ENCODE measurements around the gene CDH4.

CDH4 gene

GRCh38 chr20:61442075-61442670 is 190.1 kb downstream of the CDH4 start:
- Histone ChIP-seq H3K36me3 (no peaks in the 10 kb centered on the region), H3K4me3 (ENCODE audit: low read depth in 1 of 2, low read length in 1 of 2) (no peak overlapping the region), H3K4me1 (ENCODE audit: control insufficient read depth in 1 of 2, insufficient read depth in 1 of 2, low read depth in 1 of 2, low read length in 1 of 2) (no peaks in the 10 kb centered on the region), H3K9me3 (no peaks in the 10 kb centered on the region), H3K27ac (no peak overlapping the region), H3K27me3 (peaks cover 8% of the 10 kb centered on the region)
- TF ChIP-seq, protein P1, sequence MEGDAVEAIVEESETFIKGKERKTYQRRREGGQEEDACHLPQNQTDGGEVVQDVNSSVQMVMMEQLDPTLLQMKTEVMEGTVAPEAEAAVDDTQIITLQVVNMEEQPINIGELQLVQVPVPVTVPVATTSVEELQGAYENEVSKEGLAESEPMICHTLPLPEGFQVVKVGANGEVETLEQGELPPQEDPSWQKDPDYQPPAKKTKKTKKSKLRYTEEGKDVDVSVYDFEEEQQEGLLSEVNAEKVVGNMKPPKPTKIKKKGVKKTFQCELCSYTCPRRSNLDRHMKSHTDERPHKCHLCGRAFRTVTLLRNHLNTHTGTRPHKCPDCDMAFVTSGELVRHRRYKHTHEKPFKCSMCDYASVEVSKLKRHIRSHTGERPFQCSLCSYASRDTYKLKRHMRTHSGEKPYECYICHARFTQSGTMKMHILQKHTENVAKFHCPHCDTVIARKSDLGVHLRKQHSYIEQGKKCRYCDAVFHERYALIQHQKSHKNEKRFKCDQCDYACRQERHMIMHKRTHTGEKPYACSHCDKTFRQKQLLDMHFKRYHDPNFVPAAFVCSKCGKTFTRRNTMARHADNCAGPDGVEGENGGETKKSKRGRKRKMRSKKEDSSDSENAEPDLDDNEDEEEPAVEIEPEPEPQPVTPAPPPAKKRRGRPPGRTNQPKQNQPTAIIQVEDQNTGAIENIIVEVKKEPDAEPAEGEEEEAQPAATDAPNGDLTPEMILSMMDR (IDR thresholded peaks at IDR 0.05): no peak

DNA sequence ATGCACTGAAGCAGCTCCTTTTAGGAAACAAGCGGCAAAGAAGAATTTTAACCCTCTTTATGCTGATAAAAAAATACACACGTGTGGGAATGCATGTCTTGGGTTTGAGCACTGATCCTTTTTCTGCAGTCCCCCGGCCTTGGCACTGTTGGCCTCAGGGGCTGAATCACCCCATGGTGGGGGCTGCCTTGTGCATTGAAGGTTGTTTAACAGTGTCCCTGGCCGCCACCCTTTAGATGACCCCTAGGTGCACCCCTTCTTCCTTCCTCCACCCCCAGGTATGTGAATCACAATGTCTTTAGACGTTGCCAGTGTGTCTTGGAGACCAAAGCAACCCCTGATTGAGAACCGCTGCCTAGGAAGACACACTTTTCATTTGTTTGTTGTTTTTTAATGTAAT is 190.7 kb downstream of the CDH4 start:
- H3K9me3 ChIP-seq: no peaks in the 10 kb centered on the region
- TF ChIP-seq, protein P1 (IDR thresholded peaks at IDR 0.05): no peak
- no peak overlapping the region for H3K4me3 ChIP-seq (ENCODE audit: low read depth in 1 of 2, low read length in 1 of 2)
- H3K4me1 ChIP-seq (ENCODE audit: control insufficient read depth in 1 of 2, insufficient read depth in 1 of 2, low read depth in 1 of 2, low read length in 1 of 2): no peaks in the 10 kb centered on the region
- peaks cover 3% of the 10 kb centered on the region for H3K27me3 ChIP-seq
- no peak overlapping the region for H3K27ac ChIP-seq
- H3K36me3 ChIP-seq: no peaks in the 10 kb centered on the region

- no peak overlapping the region for H3K4me3 ChIP-seq (ENCODE audit: low read depth in 1 of 2, low read length in 1 of 2)
- no peaks in the 10 kb centered on the region for H3K27me3 ChIP-seq
- TF ChIP-seq, protein P1 (IDR thresholded peaks at IDR 0.05): no peak
These were observed 191.5 kb downstream of the CDH4 start for GRCh38 chr20:61443443-61444126.

GRCh38 chr20:61444637-61445036 is 192.6 kb downstream of the CDH4 start:
- Histone ChIP-seq H3K4me1 (ENCODE audit: control insufficient read depth in 1 of 2, insufficient read depth in 1 of 2, low read depth in 1 of 2, low read length in 1 of 2) (no peaks in the 10 kb centered on the region), H3K27me3 (no peaks in the 10 kb centered on the region), H3K4me3 (ENCODE audit: low read depth in 1 of 2, low read length in 1 of 2) (no peak overlapping the region), H3K9me3 (no peaks in the 10 kb centered on the region), H3K27ac (no peak overlapping the region), H3K36me3 (no peaks in the 10 kb centered on the region)
- TF ChIP-seq, protein P1 (IDR thresholded peaks at IDR 0.05): no peak

More at GRCh38 chr20:61443443-61444126, 191.5 kb downstream of the CDH4 start:
- Histone ChIP-seq H3K36me3 (no peaks in the 10 kb centered on the region), H3K4me1 (ENCODE audit: control insufficient read depth in 1 of 2, insufficient read depth in 1 of 2, low read depth in 1 of 2, low read length in 1 of 2) (no peaks in the 10 kb centered on the region), H3K27ac (no peak overlapping the region), H3K9me3 (no peaks in the 10 kb centered on the region)

DNA sequence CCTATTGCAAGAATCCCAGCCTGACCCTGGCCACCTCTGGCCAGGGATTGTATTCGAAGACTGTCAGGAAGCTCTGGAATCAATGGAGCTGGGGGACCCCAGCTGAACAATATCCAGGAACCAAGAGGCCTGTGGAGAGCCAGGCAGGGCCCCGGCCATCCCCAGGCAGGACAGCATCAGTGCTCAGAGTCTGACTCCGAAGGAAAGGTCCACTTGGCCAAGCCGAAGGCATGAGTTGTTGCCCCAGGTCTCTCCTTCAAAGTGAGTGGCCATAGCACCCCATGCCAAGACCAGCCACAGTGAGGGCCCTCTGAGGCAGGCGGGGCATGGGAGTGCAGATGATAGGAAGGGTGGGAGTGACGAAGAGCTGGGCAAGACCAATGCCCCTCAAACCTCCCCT is 193.1 kb downstream of the CDH4 start:
- H3K9me3 ChIP-seq: no peaks in the 10 kb centered on the region
- no peaks in the 10 kb centered on the region for H3K27me3 ChIP-seq
- H3K4me3 ChIP-seq (ENCODE audit: low read depth in 1 of 2, low read length in 1 of 2): no peak overlapping the region
- H3K36me3 ChIP-seq: no peaks in the 10 kb centered on the region
- H3K4me1 ChIP-seq (ENCODE audit: control insufficient read depth in 1 of 2, insufficient read depth in 1 of 2, low read depth in 1 of 2, low read length in 1 of 2): no peaks in the 10 kb centered on the region
- TF ChIP-seq, protein P1 (IDR thresholded peaks at IDR 0.05): no peak
- no peak overlapping the region for H3K27ac ChIP-seq
